GM12878 (cell line): ENCODE measurements around the gene EDC4. TPM values are rescaled to one million over a fixed set of nuclear protein-coding genes. Genes with fewer than 3 reads are reported as not detected.
A peak's percentile ranks its signal among the peaks of the same experiment; 100 is the strongest.

Experiments
- ATF7 ChIP-seq: fragments of 450-650 bp; IDR thresholded peaks from 2 replicates; pipeline ENCODE4 v1.6.1; 2016; ENCODE audit warnings: low read depth, mild to moderate bottlenecking
- BACH1 ChIP-seq: fragments of 450-650 bp; IDR thresholded peaks from 2 replicates; pipeline ENCODE4 v1.6.1; 2017; ENCODE audit warnings: mild to moderate bottlenecking, borderline replicate concordance
- CBFB ChIP-seq: IDR thresholded peaks from 2 replicates; pipeline ENCODE4 v1.6.1; 2016; ENCODE audit warnings: antibody characterized with exemption, low read depth
- CEBPB ChIP-seq, 2 experiments: fragments of 150-350 bp in 1 of 2; IDR thresholded peaks; 2 replicates each; pipeline ENCODE4 v1.6.1; 2012 to 2014; ENCODE audit warnings: low read depth in 2 of 2, low read length in 2 of 2, borderline replicate concordance in 1 of 2, inconsistent platforms in 1 of 2
- EGR1 ChIP-seq, 2 experiments: IDR thresholded peaks; 1 replicate in 1 of 2; 2 replicates in 1 of 2; pipeline ENCODE4 v1.6.1; 2011 to 2012; ENCODE audit warnings: low read depth in 2 of 2, low read length in 2 of 2, borderline replicate concordance in 1 of 2, mild to moderate bottlenecking in 1 of 2, moderate library complexity in 1 of 2
- EP300 ChIP-seq, 2 experiments: fragments of 150-350 bp in 1 of 2; IDR thresholded peaks; 2 replicates each; pipeline ENCODE4 v1.6.1; 2011 to 2012; ENCODE audit warnings: low read depth in 2 of 2, low read length in 2 of 2, borderline replicate concordance in 1 of 2, improper control_type of control experiment in 1 of 2, inconsistent platforms in 1 of 2; ENCODE audit not compliant: control insufficient read depth in 1 of 2
- EZH2 ChIP-seq: IDR thresholded peaks from 2 replicates; pipeline ENCODE4 v1.6.1; 2012; ENCODE audit warnings: low read depth, mild to moderate bottlenecking, control low read depth, inconsistent platforms, low read length, borderline replicate concordance; ENCODE audit not compliant: control insufficient read depth
- GATAD2B ChIP-seq: fragments of 450-650 bp; conservative IDR thresholded peaks from 2 replicates; pipeline ENCODE4 v1.6.1; 2017; ENCODE audit warnings: low read depth, mild to moderate bottlenecking, moderate library complexity
- HDAC6 ChIP-seq: fragments of 200-600 bp; sonication (generic); IDR thresholded peaks from one replicate; pipeline ENCODE4 v1.8.0; 2017; ENCODE audit warnings: antibody characterized with exemption; ENCODE audit not compliant: unreplicated experiment
- HSF1 ChIP-seq: fragments of 150-350 bp; IDR thresholded peaks from 2 replicates; pipeline ENCODE4 v1.6.1; 2014; ENCODE audit warnings: mild to moderate bottlenecking, low read depth, low read length
- KAT2A ChIP-seq: conservative IDR thresholded peaks from 2 replicates; pipeline ENCODE4 v1.6.1; 2011; ENCODE audit warnings: low read depth, low read length; ENCODE audit not compliant: control insufficient read depth
- PBX3 ChIP-seq: IDR thresholded peaks from 2 replicates; pipeline ENCODE4 v1.6.1; 2011; ENCODE audit warnings: mild to moderate bottlenecking, low read depth, low read length, moderate library complexity; ENCODE audit not compliant: insufficient replicate concordance
- SPI1 ChIP-seq: IDR thresholded peaks from 2 replicates; pipeline ENCODE4 v1.6.1; 2011; ENCODE audit warnings: low read depth, mild to moderate bottlenecking, low read length, moderate library complexity, borderline replicate concordance; ENCODE audit not compliant: insufficient read depth
- TAF1 ChIP-seq: IDR thresholded peaks from 2 replicates; pipeline ENCODE4 v1.6.1; 2011; ENCODE audit warnings: mild to moderate bottlenecking, low read depth, low read length, borderline replicate concordance
- YY1 ChIP-seq: IDR thresholded peaks from 2 replicates; pipeline ENCODE4 v1.6.1; 2011; ENCODE audit warnings: low read depth, mild to moderate bottlenecking, low read length
- ZNF217 ChIP-seq: fragments of 450-650 bp; IDR thresholded peaks from 2 replicates; pipeline ENCODE4 v1.6.1; 2017; ENCODE audit warnings: antibody characterized with exemption, mild to moderate bottlenecking
- polyA plus RNA-seq, 11 experiments: library from polyadenylated mRNA; depleted of rRNA in 4 of 11; unstranded in 6 of 11; stranded (reverse) in 5 of 11; fragments of >200 nt; fragmentation: Nextera tagmentation in 4 of 11; fragmentation: Illumina TruSeq in 1 of 11; extraction: Ambion mirVana in 4 of 11; extraction: Trizol in 1 of 11; gene quantifications; 1 replicate in 1 of 11; 2 replicates in 10 of 11; pipeline versions ENCODE4 v1.2.1 to v1.2.3, GENCODE V29; 2011 to 2016; ENCODE audit warnings: inconsistent platforms in 2 of 11, missing spikeins in 2 of 11, low read depth in 1 of 11
- total RNA-seq, 4 experiments: library from RNA; depleted of rRNA in 3 of 4; stranded (reverse); fragments of >200 nt in 3 of 4; fragmentation: Illumina TruSeq in 1 of 4; extraction: Trizol in 1 of 4; gene quantifications; 2 replicates each; pipeline versions ENCODE4 v1.2.1 to v1.2.3, GENCODE V29; 2013 to 2021
- TF ChIP-seq, protein P1 (sequence below): fragments of 150-350 bp; IDR thresholded peaks from 2 replicates; pipeline ENCODE4 v1.6.1; 2016; ENCODE audit warnings: low read depth, low read length
- TF ChIP-seq, protein P2 (sequence below): fragments of 450-650 bp; IDR thresholded peaks from 2 replicates; pipeline ENCODE4 v1.6.1; 2017; ENCODE audit warnings: mild to moderate bottlenecking, moderate library complexity

Gene EDC4
- total and polyA plus RNA-seq, 10 of the 15 experiments (the other 5 are each of a cell fraction or from before 2014, with no cell fraction given) = 1.2 to 86.0 (median 53.4) TPM

- no peak for TF ChIP-seq HSF1
- no peak for TF ChIP-seq EZH2
- no peak for TF ChIP-seq BACH1
- TF ChIP-seq PBX3 = no peak
- no peak for TF ChIP-seq KAT2A
- TF ChIP-seq, protein P1, sequence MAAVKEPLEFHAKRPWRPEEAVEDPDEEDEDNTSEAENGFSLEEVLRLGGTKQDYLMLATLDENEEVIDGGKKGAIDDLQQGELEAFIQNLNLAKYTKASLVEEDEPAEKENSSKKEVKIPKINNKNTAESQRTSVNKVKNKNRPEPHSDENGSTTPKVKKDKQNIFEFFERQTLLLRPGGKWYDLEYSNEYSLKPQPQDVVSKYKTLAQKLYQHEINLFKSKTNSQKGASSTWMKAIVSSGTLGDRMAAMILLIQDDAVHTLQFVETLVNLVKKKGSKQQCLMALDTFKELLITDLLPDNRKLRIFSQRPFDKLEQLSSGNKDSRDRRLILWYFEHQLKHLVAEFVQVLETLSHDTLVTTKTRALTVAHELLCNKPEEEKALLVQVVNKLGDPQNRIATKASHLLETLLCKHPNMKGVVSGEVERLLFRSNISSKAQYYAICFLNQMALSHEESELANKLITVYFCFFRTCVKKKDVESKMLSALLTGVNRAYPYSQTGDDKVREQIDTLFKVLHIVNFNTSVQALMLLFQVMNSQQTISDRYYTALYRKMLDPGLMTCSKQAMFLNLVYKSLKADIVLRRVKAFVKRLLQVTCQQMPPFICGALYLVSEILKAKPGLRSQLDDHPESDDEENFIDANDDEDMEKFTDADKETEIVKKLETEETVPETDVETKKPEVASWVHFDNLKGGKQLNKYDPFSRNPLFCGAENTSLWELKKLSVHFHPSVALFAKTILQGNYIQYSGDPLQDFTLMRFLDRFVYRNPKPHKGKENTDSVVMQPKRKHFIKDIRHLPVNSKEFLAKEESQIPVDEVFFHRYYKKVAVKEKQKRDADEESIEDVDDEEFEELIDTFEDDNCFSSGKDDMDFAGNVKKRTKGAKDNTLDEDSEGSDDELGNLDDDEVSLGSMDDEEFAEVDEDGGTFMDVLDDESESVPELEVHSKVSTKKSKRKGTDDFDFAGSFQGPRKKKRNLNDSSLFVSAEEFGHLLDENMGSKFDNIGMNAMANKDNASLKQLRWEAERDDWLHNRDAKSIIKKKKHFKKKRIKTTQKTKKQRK = no peak
- TF ChIP-seq CEBPB (IDR thresholded peaks at IDR 0.05; ENCODE audit: borderline replicate concordance in 1 of 2, low read depth in 2 of 2, low read length in 2 of 2) = no peak
- no peak for TF ChIP-seq GATAD2B
- no peak for TF ChIP-seq ZNF217
- TF ChIP-seq, protein P2, sequence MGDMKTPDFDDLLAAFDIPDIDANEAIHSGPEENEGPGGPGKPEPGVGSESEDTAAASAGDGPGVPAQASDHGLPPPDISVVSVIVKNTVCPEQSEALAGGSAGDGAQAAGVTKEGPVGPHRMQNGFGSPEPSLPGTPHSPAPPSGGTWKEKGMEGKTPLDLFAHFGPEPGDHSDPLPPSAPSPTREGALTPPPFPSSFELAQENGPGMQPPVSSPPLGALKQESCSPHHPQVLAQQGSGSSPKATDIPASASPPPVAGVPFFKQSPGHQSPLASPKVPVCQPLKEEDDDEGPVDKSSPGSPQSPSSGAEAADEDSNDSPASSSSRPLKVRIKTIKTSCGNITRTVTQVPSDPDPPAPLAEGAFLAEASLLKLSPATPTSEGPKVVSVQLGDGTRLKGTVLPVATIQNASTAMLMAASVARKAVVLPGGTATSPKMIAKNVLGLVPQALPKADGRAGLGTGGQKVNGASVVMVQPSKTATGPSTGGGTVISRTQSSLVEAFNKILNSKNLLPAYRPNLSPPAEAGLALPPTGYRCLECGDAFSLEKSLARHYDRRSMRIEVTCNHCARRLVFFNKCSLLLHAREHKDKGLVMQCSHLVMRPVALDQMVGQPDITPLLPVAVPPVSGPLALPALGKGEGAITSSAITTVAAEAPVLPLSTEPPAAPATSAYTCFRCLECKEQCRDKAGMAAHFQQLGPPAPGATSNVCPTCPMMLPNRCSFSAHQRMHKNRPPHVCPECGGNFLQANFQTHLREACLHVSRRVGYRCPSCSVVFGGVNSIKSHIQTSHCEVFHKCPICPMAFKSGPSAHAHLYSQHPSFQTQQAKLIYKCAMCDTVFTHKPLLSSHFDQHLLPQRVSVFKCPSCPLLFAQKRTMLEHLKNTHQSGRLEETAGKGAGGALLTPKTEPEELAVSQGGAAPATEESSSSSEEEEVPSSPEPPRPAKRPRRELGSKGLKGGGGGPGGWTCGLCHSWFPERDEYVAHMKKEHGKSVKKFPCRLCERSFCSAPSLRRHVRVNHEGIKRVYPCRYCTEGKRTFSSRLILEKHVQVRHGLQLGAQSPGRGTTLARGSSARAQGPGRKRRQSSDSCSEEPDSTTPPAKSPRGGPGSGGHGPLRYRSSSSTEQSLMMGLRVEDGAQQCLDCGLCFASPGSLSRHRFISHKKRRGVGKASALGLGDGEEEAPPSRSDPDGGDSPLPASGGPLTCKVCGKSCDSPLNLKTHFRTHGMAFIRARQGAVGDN = no peak
- TF ChIP-seq SPI1 = no peak
- no peak for TF ChIP-seq EGR1 (IDR thresholded peaks at IDR 0.05; ENCODE audit: borderline replicate concordance in 1 of 2, low read depth in 2 of 2, low read length in 2 of 2)
- TF ChIP-seq ATF7 = no peak
- peak; percentile 57; the same call in 1 of the 2 replicates for TF ChIP-seq YY1
- no peak for TF ChIP-seq TAF1
- TF ChIP-seq CBFB = no peak
- TF ChIP-seq EP300 (IDR thresholded peaks at IDR 0.05; ENCODE audit: borderline replicate concordance in 1 of 2, control insufficient read depth in 1 of 2, low read depth in 2 of 2, low read length in 2 of 2) = no peak
- TF ChIP-seq HDAC6 = no peak
Observed at GRCh38 chr16:67928561-67929364, 55.9 kb downstream of the EDC4 start (continued).
